ENCODE data around the gene MAPKBP1. TPM values are rescaled to one million over a fixed set of nuclear protein-coding genes. Genes with fewer than 3 reads are reported as not detected.

MAPKBP1 gene
- total RNA-seq, 2 donors from 2014 or later, result 16.7 to 26.3 TPM

GRCh38 chr15:41811432-41812195, 37.3 kb downstream of the MAPKBP1 start:
- 70 to 76% methylated on average over 9 to 18 of the region's 18 CpGs for WGBS, 2 experiments (ENCODE audit: insufficient coverage in 1 of 2, insufficient read length in 1 of 2)
- peaks cover 2% of the 10 kb centered on the region for H3K36me3 Mint-ChIP-seq (ENCODE audit: low read depth)
- peak; percentile 92 for DNase-seq
- TF ChIP-seq CTCF (conservative IDR thresholded peaks at IDR 0.05), result peak; percentile 90
- H3K9me3 Mint-ChIP-seq, result no peaks in the 10 kb centered on the region
- H3K4me1 ChIP-seq (ENCODE audit: control insufficient read depth, insufficient read depth, low read length), result no peaks in the 10 kb centered on the region
- no peak overlapping the region for H3K27ac Mint-ChIP-seq
- H3K27me3 ChIP-seq (ENCODE audit: control insufficient read depth, insufficient read depth, low read length, poor library complexity, severe bottlenecking), result no peaks in the 10 kb centered on the region
- no peaks in the 10 kb centered on the region for H3K27me3 Mint-ChIP-seq (ENCODE audit: insufficient read depth)
- no peak overlapping the region for H3K4me3 Mint-ChIP-seq
- no peaks in the 10 kb centered on the region for H3K9me3 ChIP-seq (ENCODE audit: control insufficient read depth, low read length)
- H3K4me1 Mint-ChIP-seq, result no peaks in the 10 kb centered on the region
- no peak overlapping the region for H3K27ac ChIP-seq (ENCODE audit: low read depth, low read length)
- no peak overlapping the region for H3K4me3 ChIP-seq (ENCODE audit: low read length)
- no peak overlapping the region for H3K9ac ChIP-seq (ENCODE audit: extremely low read depth, low read length, poor library complexity, severe bottlenecking)
- H3K36me3 ChIP-seq (ENCODE audit: control insufficient read depth, insufficient read depth, low read length), result no peaks in the 10 kb centered on the region

- no peaks in the 10 kb centered on the region for H3K9me3 ChIP-seq (ENCODE audit: control insufficient read depth, low read length)
- no peak overlapping the region for H3K4me3 ChIP-seq (ENCODE audit: low read length)
- Mint-ChIP-seq H3K36me3 (ENCODE audit: low read depth) (peaks cover 9% of the 10 kb centered on the region), H3K27ac (no peak overlapping the region), H3K9me3 (no peaks in the 10 kb centered on the region), H3K4me3 (no peak overlapping the region), H3K4me1 (no peaks in the 10 kb centered on the region), H3K27me3 (ENCODE audit: insufficient read depth) (no peaks in the 10 kb centered on the region)
- H3K27ac ChIP-seq (ENCODE audit: low read depth, low read length), result no peak overlapping the region
- no peaks in the 10 kb centered on the region for H3K36me3 ChIP-seq (ENCODE audit: control insufficient read depth, insufficient read depth, low read length)
- no peaks in the 10 kb centered on the region for H3K4me1 ChIP-seq (ENCODE audit: control insufficient read depth, insufficient read depth, low read length)
- no peaks in the 10 kb centered on the region for H3K27me3 ChIP-seq (ENCODE audit: control insufficient read depth, insufficient read depth, low read length, poor library complexity, severe bottlenecking)
- no peak overlapping the region for H3K9ac ChIP-seq (ENCODE audit: extremely low read depth, low read length, poor library complexity, severe bottlenecking)
- TF ChIP-seq CTCF (conservative IDR thresholded peaks at IDR 0.05), result no peak
- no peak for DNase-seq
- WGBS, 2 experiments (ENCODE audit: insufficient coverage in 1 of 2, insufficient read length in 1 of 2), result 90 to 92% methylated on average over 11 of the region's 11 CpGs
Observed at GRCh38 chr15:41812820-41813375, 38.6 kb downstream of the MAPKBP1 start.

- Mint-ChIP-seq H3K4me1 (no peaks in the 10 kb centered on the region), H3K9me3 (no peaks in the 10 kb centered on the region), H3K27ac (no peak overlapping the region), H3K27me3 (ENCODE audit: insufficient read depth) (no peaks in the 10 kb centered on the region), H3K4me3 (no peak overlapping the region), H3K36me3 (ENCODE audit: low read depth) (peaks cover 13% of the 10 kb centered on the region)
- no peak for DNase-seq
- Histone ChIP-seq H3K9me3 (ENCODE audit: control insufficient read depth, low read length) (no peaks in the 10 kb centered on the region), H3K27me3 (ENCODE audit: control insufficient read depth, insufficient read depth, low read length, poor library complexity, severe bottlenecking) (no peaks in the 10 kb centered on the region), H3K4me1 (ENCODE audit: control insufficient read depth, insufficient read depth, low read length) (no peaks in the 10 kb centered on the region), H3K9ac (ENCODE audit: extremely low read depth, low read length, poor library complexity, severe bottlenecking) (no peak overlapping the region), H3K4me3 (ENCODE audit: low read length) (no peak overlapping the region), H3K27ac (ENCODE audit: low read depth, low read length) (no peak overlapping the region), H3K36me3 (ENCODE audit: control insufficient read depth, insufficient read depth, low read length) (peaks cover 5% of the 10 kb centered on the region)
- WGBS, 2 experiments (ENCODE audit: insufficient coverage in 1 of 2, insufficient read length in 1 of 2), result 88 to 91% methylated on average over 6 to 8 of the region's 8 CpGs
- TF ChIP-seq CTCF (conservative IDR thresholded peaks at IDR 0.05), result no peak
Observed at GRCh38 chr15:41813426-41813825, 39.1 kb downstream of the MAPKBP1 start.
